Measurements from ENCODE around the gene ZNF865. TPM values are rescaled to one million over a fixed set of nuclear protein-coding genes. Genes with fewer than 3 reads are reported as not detected.

The ZNF865 gene
- total and polyA plus RNA-seq, 10 of the 15 experiments (the other 5 are each of a cell fraction or from before 2014, with no cell fraction given), result 0.02 to 18.3 (median 0.90) TPM

GRCh38 chr19:55598719-55599467, 6.6 kb upstream of the ZNF865 start (continued):
- TF ChIP-seq TAF1 (IDR thresholded peaks at IDR 0.05; ENCODE audit: borderline replicate concordance, low read depth, low read length) (peak; percentile 51; the same call in 1 of the 2 replicates), MAX (IDR thresholded peaks at IDR 0.05; ENCODE audit: low read depth, low read length) (no peak), POU2F2 (IDR thresholded peaks at IDR 0.05; ENCODE audit: borderline replicate concordance, low read depth, low read length) (0 out of 3 replicates have a peak, but pooled peaks have one; percentile 42), MEF2B (IDR thresholded peaks at IDR 0.05; ENCODE audit: partially characterized antibody, poor library complexity, severe bottlenecking) (peak; percentile 21), CREB1 (IDR thresholded peaks at IDR 0.05; ENCODE audit: low read depth) (no peak), MTA3 (IDR thresholded peaks at IDR 0.05; ENCODE audit: borderline replicate concordance, low read length) (no peak), ATF7 (IDR thresholded peaks at IDR 0.05; ENCODE audit: low read depth) (no peak), RAD21 (IDR thresholded peaks at IDR 0.05; ENCODE audit: insufficient read depth, low read depth, low read length) (no peak), RELA (IDR thresholded peaks at IDR 0.05; ENCODE audit: borderline replicate concordance, partially characterized antibody) (no peak), KLF5 (IDR thresholded peaks at IDR 0.05; ENCODE audit: partially characterized antibody) (peak; percentile 62), ZNF217 (IDR thresholded peaks at IDR 0.05) (no peak), BRCA1 (IDR thresholded peaks at IDR 0.05; ENCODE audit: low read depth, low read length) (no peak), MXI1 (IDR thresholded peaks at IDR 0.05; ENCODE audit: low read depth, low read length) (no peak; the same call in 1 of the 2 replicates), KDM1A (IDR thresholded peaks at IDR 0.05; ENCODE audit: borderline replicate concordance) (no peak), YBX1 (IDR thresholded peaks at IDR 0.05) (no peak), CBFB (IDR thresholded peaks at IDR 0.05; ENCODE audit: low read depth) (no peak), ZZZ3 (IDR thresholded peaks at IDR 0.05; ENCODE audit: control insufficient read depth, insufficient read length, low read depth) (no peak), ZNF24 (IDR thresholded peaks at IDR 0.05) (no peak), CBX5 (IDR thresholded peaks at IDR 0.05; ENCODE audit: low read depth) (no peak), SIX5 (IDR thresholded peaks at IDR 0.05; ENCODE audit: low read depth, low read length, severe bottlenecking) (no peak), POLR2AphosphoS2 (IDR thresholded peaks at IDR 0.05; ENCODE audit: low read depth, low read length) (no peak), RFX5 (IDR thresholded peaks at IDR 0.05; ENCODE audit: low read depth, low read length) (0 out of 2 replicates have a peak, but pooled peaks have one; percentile 10), REST (IDR thresholded peaks at IDR 0.05; ENCODE audit: low read depth, low read length) (no peak), EZH2 (IDR thresholded peaks at IDR 0.05; ENCODE audit: borderline replicate concordance, control insufficient read depth, low read depth, low read length) (no peak)
- TF ChIP-seq, protein P1, sequence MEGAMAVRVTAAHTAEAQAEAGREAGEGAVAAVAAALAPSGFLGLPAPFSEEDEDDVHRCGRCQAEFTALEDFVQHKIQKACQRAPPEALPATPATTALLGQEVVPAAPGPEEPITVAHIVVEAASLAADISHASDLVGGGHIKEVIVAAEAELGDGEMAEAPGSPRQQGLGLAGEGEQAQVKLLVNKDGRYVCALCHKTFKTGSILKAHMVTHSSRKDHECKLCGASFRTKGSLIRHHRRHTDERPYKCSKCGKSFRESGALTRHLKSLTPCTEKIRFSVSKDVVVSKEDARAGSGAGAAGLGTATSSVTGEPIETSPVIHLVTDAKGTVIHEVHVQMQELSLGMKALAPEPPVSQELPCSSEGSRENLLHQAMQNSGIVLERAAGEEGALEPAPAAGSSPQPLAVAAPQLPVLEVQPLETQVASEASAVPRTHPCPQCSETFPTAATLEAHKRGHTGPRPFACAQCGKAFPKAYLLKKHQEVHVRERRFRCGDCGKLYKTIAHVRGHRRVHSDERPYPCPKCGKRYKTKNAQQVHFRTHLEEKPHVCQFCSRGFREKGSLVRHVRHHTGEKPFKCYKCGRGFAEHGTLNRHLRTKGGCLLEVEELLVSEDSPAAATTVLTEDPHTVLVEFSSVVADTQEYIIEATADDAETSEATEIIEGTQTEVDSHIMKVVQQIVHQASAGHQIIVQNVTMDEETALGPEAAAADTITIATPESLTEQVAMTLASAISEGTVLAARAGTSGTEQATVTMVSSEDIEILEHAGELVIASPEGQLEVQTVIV (IDR thresholded peaks at IDR 0.05; ENCODE audit: borderline replicate concordance, partially characterized antibody), result no peak
